ENCODE results near the gene EIF2B1. TPM values are rescaled to one million over a fixed set of nuclear protein-coding genes. Genes with fewer than 3 reads are reported as not detected.

EIF2B1 gene
- total and polyA plus RNA-seq, 2 donors (not counting 1 experiment from before 2014, with no cell fraction given) = 48.9 to 54.0 TPM

GRCh38 chr12:123599721-123600120, 33.8 kb downstream of the EIF2B1 start:
- ChIA-PET CTCF (interaction anchor here (0.5 to 0.8 kb wide), 2 partner anchors 18 to 182 kb away, joined by 3 to 5 read pairs; no protein-coding TSS in a partner anchor), POLR2A (no interaction called here)
- TF ChIP-seq CTCF (IDR thresholded peaks at IDR 0.05) (no peak), EZH2 (IDR thresholded peaks at IDR 0.05; ENCODE audit: borderline replicate concordance, insufficient read depth, low read depth, low read length, poor library complexity, severe bottlenecking) (no peak)
- Mint-ChIP-seq H3K4me1 (peaks cover 22% of the 10 kb centered on the region), H3K27me3 (no peaks in the 10 kb centered on the region), H3K27ac (peak overlapping the region; percentile 18), H3K9me3 (ENCODE audit: insufficient read depth) (no peaks in the 10 kb centered on the region), H3K4me3 (peak overlapping the region; percentile 18)
- ATAC-seq (ENCODE audit: low read depth) = no peak
- peaks cover 12 to 23% of the 10 kb centered on the region in 2 donors for H3K4me1 ChIP-seq (ENCODE audit: control insufficient read depth in 2 of 2, insufficient read depth in 2 of 2, low read length in 2 of 2)
- H3K27ac ChIP-seq (ENCODE audit: low read length in 2 of 2) = no peak overlapping the region
- no peak overlapping the region for H3K4me3 ChIP-seq (ENCODE audit: control extremely low read depth in 1 of 5, extremely low read depth in 1 of 5, insufficient read depth in 1 of 5, low read depth in 2 of 5, low read length in 4 of 5)
- H3K9ac ChIP-seq (ENCODE audit: low read length) = no peak overlapping the region
- no peaks in the 10 kb centered on the region for H3K9me3 ChIP-seq (ENCODE audit: control extremely low read depth in 1 of 3, control insufficient read depth in 2 of 3, insufficient read depth in 1 of 3, low read length in 2 of 3)
- WGBS (ENCODE audit: insufficient coverage) = 100% methylated on average over 4 of the region's 7 CpGs
- H3K4me2 ChIP-seq (replicated peaks; ENCODE audit: low read depth, low read length, poor library complexity, severe bottlenecking) = no peak overlapping the region
- no peak overlapping the region for H2AFZ ChIP-seq (ENCODE audit: insufficient read depth, low read depth, low read length, poor library complexity, severe bottlenecking)
- peaks cover 5% of the 10 kb centered on the region for H4K20me1 ChIP-seq (ENCODE audit: control insufficient read depth, insufficient read depth, low read length, poor library complexity, severe bottlenecking)
- H3K36me3 ChIP-seq (replicated peaks in 1 of 2; ENCODE audit: control extremely low read depth in 1 of 2, control insufficient read depth in 1 of 2, extremely low read depth in 1 of 2, insufficient read depth in 2 of 2, low read length in 1 of 2) = peaks cover 5 to 25% of the 10 kb centered on the region in 2 experiments
- DNase-seq = no peak
- H3K27me3 ChIP-seq (replicated peaks in 1 of 4; ENCODE audit: control extremely low read depth in 1 of 4, control insufficient read depth in 3 of 4, insufficient read depth in 4 of 4, low read length in 3 of 4) = no peaks in the 10 kb centered on the region
- peaks cover 55% of the 10 kb centered on the region for H3K79me2 ChIP-seq (ENCODE audit: control insufficient read depth, insufficient read depth, low read length)
- intact Hi-C loops (cut with micrococcal nuclease) = loop anchor here (5.0 kb wide), 2 partner anchors 212 to 853 kb away; no protein-coding TSS in a partner anchor

- WGBS (ENCODE audit: insufficient coverage) = no CpG with 5 or more reads among the region's 1 CpG
- Histone ChIP-seq H3K4me1 (ENCODE audit: control insufficient read depth in 2 of 2, insufficient read depth in 2 of 2, low read length in 2 of 2) (peaks cover 12 to 23% of the 10 kb centered on the region in 2 donors), H3K4me3 (ENCODE audit: control extremely low read depth in 1 of 5, extremely low read depth in 1 of 5, insufficient read depth in 1 of 5, low read depth in 2 of 5, low read length in 4 of 5) (no peak overlapping the region), H4K20me1 (ENCODE audit: control insufficient read depth, insufficient read depth, low read length, poor library complexity, severe bottlenecking) (peaks cover 5% of the 10 kb centered on the region), H3K27ac (ENCODE audit: low read length in 2 of 2) (peak overlapping the region in 1 of 2 donors; percentile 48), H3K27me3 (replicated peaks in 1 of 4; ENCODE audit: control extremely low read depth in 1 of 4, control insufficient read depth in 3 of 4, insufficient read depth in 4 of 4, low read length in 3 of 4) (no peaks in the 10 kb centered on the region), H3K9ac (ENCODE audit: low read length) (no peak overlapping the region), H3K4me2 (replicated peaks; ENCODE audit: low read depth, low read length, poor library complexity, severe bottlenecking) (no peak overlapping the region), H3K79me2 (ENCODE audit: control insufficient read depth, insufficient read depth, low read length) (peaks cover 53% of the 10 kb centered on the region), H3K9me3 (ENCODE audit: control extremely low read depth in 1 of 3, control insufficient read depth in 2 of 3, insufficient read depth in 1 of 3, low read length in 2 of 3) (no peaks in the 10 kb centered on the region), H3K36me3 (replicated peaks in 1 of 2; ENCODE audit: control extremely low read depth in 1 of 2, control insufficient read depth in 1 of 2, extremely low read depth in 1 of 2, insufficient read depth in 2 of 2, low read length in 1 of 2) (peaks cover 5 to 26% of the 10 kb centered on the region in 2 experiments), H2AFZ (ENCODE audit: insufficient read depth, low read depth, low read length, poor library complexity, severe bottlenecking) (no peak overlapping the region)
- Mint-ChIP-seq H3K4me1 (peaks cover 19% of the 10 kb centered on the region), H3K4me3 (peak overlapping the region; percentile 18), H3K27ac (peak overlapping the region; percentile 18), H3K9me3 (ENCODE audit: insufficient read depth) (no peaks in the 10 kb centered on the region), H3K27me3 (no peaks in the 10 kb centered on the region)
- no peak for ATAC-seq (ENCODE audit: low read depth)
- TF ChIP-seq EZH2 (IDR thresholded peaks at IDR 0.05; ENCODE audit: borderline replicate concordance, insufficient read depth, low read depth, low read length, poor library complexity, severe bottlenecking) (no peak), CTCF (IDR thresholded peaks at IDR 0.05) (no peak)
- no peak for DNase-seq
- POLR2A ChIA-PET = interaction anchor here (0.6 kb wide), 1 partner anchor 181 kb away, joined by 3 read pairs; no protein-coding TSS in a partner anchor
- intact Hi-C loops (cut with micrococcal nuclease) = no loop called here
- CTCF ChIA-PET = no interaction called here
These were observed 34.2 kb downstream of the EIF2B1 start for GRCh38 chr12:123599310-123599709.
